GM21786 (cell line): ENCODE results near the gene ESYT3.

Source experiments
- ATAC-seq: cut with Tn5 transposase; IDR thresholded peaks from one replicate; pipeline ENCODE4 v1.9.1; 2021; ENCODE audit not compliant: unreplicated experiment

Gene ESYT3

DNA sequence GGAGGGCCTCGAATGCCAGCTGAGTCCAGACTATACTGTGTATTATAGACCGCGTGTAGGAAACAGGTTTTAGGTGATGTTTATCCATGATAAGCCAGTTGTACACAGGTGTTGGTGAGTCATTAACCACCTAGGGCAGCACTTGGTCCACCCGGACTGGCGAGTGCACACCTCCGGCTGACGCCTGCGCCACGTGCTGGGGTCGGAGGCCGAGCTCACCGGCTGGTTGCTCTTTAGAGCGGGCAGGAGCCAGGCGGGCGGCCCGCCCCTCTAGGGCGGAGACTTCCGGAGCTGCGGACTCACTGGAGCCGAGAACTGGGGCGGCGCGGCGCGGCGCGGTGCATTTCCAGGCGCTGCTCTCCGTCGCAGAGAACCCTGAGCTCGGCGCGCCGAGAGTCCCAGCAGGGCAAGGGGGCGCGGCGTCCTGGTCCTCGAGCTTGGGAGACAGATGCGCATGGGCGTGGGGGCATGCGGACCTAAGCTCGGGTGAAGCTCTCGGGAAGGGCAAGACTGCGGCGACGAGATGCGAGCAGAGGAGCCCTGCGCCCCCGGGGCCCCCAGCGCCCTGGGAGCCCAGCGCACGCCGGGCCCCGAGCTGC lies at the start of gene ESYT3:
ESYT3 (plus strand) TSS at position 341 of the 599 bp plus-strand sequence; CDS start at position 524, 183 bp downstream.
- no peak for ATAC-seq

DNA sequence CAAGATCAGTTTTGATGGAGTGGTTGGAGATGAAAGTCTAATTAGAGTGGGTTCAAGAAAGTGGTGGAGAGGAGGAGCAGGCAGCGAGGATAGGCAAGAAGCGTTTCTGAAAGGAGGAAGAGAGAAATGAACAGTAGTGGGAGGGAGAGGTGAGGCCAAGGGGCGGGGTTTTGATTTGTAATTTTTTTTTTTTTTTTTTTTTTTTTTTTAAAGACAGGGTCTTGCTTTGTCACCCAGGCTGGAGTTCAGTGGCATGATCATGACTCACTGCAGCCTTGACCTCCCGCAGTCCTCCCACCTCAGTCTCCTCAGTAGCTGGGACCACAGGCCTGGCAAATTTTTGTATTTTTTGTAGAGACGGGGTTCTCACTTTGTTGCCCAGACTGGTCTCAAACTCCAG lies 49.4 kb upstream of the ESYT3 start:
- no peak for ATAC-seq

GRCh38 chr3:138389144-138389601 lies 45.2 kb upstream of the ESYT3 start:
- no peak for ATAC-seq

GRCh38 chr3:138389841-138390581 lies 44.4 kb upstream of the ESYT3 start:
- no peak for ATAC-seq

DNA sequence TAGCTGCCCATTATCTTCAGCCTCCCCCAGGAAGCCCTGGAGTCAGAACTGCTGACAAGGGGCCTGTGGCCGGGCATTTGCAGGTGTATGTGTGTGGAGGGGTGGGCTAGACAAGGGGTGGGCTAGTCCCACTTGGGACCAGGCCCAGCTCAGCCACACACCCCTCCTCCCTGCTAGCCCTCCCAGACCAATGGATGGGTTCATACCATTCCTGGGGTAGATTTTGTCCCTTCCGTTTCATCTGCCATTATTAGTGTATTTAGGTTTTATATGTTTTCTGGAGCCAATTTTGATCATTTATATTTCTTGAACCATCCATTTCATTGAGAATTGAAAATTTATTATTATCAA lies 43.9 kb upstream of the ESYT3 start:
- ATAC-seq: no peak

DNA sequence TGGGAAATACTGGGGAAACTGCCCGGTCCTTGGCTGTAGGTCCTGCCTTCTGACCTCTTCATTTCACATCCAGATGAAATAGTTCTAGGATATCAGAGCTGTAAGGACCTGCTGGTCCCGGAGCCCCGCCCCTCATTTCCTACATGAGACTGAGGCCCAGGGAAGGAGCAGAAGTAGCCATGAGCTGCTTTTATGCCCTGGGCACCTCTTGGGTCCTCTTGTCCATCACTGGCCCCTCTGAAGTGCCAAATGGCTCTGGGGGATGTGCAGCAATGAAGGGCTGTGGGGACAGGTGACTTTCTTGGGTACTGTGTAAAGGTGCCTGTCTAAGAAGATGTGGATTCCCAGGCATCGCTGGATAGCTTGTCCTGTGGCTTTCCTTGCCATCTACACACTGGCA lies 40.3 kb upstream of the ESYT3 start:
- no peak for ATAC-seq

DNA sequence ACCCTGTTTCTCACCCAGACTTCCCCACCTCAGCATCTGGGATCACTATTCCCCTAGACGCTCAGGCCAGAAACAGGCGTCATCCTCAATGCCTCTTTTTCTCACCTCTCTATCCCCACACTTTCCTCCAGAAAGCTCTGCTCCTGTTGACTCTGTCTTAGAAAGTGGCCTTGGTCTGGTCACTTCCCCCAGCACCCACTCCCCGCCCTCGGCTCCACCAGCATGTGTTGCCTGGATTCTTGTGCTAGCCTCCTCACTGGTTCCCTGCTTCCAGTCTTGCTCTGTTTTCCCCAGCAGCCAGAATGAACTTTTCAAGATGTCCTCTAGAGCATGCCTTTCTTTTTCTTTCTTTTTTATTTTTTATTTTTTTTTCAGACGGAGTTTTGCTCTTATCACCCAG lies 39.7 kb upstream of the ESYT3 start:
- no peak for ATAC-seq

DNA sequence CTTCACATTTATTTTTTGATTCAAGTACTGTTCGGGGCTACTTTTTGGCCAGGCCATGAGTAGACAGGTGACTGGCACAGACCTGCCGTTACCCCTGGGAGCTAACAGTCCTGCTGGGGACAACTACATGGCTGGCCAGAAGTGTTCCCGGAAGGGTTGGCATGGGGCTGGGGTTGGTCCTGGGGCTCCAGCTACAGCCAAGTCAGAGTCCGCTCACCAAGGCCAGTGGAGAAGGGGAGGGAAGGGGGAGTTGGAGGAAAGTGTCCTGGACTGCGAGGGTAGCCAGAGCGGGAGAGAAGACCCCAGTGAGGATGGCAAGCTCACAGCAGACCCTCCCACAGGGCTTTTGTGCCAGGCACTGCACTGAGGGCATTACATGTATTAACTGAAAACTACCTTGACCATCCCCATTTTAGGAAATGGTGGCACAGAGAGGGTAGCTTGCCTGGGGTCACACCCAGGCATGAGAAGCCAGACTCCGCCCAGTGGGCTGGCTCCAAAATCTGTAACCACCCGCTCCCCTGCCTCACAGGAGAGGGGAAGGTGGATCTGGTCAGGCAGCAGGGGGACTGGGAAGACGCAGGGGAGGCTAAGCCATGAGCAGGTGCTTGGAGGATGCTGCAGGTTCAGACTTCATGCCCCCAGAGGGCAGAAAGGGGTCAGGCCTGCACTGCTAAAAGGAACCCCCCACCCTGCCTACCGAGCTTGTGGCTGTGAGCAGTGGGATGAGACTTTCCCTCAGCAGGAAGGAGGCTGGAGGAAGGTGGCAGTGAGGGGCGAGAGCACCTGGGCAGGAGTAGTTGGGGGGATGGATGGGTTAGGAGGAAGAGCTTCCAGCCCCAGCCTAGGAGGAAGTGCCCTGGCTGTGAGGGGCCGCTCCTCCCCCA lies 38.3 kb upstream of the ESYT3 start:
- no peak for ATAC-seq

DNA sequence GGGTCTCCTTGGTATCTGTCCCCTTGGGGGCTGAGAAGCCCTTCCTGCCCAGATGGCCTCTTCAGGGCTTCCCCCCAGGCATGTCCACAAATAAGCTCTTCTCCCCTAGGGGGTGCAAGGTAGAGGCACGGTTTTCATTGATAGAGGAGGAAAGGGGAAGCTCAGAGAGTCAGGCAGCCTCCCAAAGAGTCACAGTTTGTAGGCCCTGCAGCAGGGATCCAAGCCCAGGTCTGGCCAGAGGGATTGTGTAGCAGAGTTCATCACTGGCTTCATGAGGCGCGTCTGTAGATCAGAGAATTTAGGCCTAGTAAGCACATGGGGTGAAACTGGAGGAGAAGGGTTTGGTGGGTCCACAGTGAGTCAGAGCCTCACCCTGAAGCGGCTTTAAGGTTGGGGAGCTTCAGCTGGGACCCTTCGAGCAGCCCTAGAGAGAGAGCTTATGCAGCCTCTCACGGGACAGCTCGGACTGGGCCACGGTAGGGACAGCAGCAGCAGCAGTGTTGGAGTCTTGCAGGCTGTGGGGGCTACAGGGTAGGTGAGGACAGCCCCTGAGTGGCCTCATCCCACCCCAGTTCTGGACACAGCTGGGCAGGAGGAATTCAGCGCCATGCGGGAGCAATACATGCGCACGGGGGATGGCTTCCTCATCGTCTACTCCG lies 37.5 kb upstream of the ESYT3 start:
- no peak for ATAC-seq

- no peak for ATAC-seq
Observed at GRCh38 chr3:138397983-138398382, 36.4 kb upstream of the ESYT3 start.

DNA sequence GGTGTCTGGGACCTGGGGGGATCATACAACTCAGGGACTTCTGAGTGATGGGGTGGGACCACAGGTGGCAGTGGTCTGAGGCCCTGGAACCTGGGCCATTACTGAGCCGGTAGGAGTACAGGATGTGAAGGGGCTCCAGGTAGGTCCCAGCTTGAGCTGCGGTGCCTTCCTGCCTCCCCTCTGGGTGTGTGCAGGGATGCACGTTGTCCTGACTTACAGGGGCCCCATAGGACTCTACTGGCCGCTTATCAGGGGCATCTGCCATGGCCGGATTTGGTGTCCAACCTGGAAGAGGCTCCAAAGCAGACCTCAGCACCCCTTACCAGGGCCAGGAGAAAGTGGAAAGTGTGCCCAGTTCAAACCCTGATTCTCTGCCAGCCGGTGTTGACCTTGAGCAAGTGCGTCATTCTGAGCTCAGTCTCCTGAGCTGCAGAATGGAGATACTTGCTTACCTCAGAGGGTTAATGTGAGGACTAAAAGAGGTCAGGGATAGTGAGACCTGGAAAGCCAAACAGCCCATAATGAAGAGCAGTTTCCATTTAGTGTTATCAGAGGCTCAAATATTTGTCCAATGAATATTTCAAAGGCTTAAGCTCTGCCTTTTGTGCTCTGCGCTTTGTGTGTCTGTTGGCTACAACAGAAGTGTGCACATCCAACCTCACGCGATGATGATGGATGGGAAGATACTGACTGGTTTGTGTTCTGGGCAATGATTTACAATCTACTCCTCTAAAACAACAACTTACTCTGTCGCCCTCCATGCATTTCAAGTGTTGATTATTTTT lies 35.4 kb upstream of the ESYT3 start:
- ATAC-seq: no peak

DNA sequence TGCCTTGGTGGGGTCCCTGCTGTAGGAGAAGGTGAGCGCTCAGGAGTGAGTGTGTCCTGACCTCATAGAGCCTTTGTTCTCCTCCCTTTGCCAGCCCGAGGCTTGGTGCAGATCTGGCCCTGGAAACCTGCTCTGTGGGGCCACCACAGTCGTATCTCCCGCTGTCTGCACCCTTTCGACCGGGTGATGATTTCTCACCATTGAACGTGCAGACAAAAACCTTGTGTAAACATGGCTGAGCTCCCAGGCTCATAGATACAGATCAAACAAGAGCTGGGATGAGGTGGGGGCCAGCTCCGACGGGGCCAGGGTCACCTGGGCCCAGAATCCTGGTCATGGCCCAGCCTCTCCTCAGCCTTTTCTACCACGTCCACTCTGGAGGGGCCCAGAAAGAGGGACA lies 34.6 kb upstream of the ESYT3 start:
- ATAC-seq: no peak

DNA sequence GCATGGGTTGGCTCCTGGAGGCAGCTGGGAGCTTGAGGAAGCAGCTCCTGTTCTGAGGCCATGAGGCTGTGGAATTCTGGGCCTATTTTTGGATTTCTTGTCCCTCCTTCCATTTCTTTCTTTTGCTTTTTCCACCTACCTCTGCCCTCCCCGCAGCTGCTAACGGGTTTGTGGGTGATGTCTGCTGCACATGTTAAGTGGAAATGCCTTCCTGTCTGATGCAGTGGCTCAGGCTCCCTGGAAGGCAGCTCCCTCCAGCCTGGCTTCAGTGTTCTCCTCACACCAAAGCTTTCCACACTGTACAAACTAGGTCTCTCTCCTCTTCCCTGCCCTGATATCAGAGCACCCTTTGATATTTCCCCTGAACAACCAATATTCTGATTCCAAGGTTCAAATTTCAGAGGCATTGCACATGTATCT lies 33.8 kb upstream of the ESYT3 start:
- no peak for ATAC-seq

- ATAC-seq: no peak
Observed at GRCh38 chr3:138401834-138402233, 32.6 kb upstream of the ESYT3 start.

DNA sequence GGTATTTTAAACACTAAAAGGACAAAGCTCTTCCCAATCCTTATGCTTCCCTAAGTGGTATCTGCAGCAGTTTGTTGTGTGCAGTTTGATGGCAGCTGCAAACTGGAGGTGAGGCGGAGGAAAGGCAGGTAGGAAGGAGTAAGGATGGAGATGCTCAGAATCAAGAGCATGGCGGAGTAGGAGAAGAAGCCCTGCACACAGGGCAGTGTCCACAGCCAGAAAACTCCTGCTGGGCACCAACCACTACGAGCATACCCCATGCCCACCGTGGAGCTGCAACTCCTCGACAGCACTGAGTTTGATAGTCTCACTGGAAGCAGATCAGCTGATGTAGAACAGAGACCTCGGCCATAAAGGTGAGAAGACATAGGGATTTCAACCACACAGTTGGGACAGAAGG lies 30.3 kb upstream of the ESYT3 start:
- no peak for ATAC-seq

DNA sequence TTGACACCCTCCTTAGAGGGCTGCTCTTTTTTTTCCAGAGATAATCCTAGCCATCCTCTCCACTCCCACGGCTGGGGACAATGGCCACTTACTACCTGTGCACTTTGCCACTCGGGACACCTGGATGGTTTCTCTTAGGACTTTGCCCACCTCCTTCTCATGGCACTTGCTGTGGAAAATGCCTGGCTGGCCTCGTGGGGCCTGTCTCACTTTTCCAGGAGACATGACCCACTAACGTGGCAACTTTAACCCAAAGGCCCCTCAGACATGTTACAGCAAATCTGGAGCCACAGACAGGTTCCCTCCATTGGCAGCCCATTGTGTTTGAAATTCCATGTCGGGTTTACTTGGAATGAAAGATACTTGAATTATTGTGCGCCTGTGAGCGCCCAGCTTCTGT lies 29.4 kb upstream of the ESYT3 start:
- ATAC-seq: no peak

GRCh38 chr3:138405486-138405885 lies 28.9 kb upstream of the ESYT3 start:
- ATAC-seq: no peak

- ATAC-seq: no peak
Observed at GRCh38 chr3:138406606-138407005, 27.8 kb upstream of the ESYT3 start.

DNA sequence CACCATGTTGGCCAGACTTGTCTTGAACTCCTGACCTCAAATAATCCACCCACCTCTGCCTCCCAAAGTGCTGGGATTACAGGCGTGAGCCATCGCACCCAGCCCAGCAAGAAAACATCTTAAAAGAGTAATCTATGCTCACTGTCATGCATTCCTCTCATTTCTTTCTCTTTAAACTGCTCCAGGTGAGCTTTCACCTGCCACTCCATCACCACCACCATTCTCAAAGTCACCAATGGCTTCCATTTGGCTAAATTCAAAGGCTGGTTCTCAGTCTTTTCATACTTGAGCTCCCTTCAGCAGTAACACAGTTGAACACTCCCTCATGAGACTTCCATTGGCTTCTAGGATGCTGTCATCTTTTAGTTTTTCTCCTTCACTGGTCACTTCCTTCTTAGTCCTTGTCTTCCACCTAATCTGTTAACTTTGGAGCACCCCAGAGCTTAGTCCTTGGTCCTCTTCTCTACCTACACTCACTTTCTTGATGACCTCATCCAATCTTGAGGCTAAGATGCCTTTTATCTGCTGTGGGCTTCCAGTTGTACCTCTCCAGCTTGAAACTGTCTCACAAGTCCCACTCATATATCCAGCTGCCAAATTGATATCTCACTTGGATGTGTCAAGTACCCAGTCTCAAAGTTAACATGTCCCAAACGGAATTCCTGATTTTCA lies 27.0 kb upstream of the ESYT3 start:
- ATAC-seq: no peak
